RPMI8226 (cell line): ENCODE results near the gene MARCHF2.
A peak's percentile ranks its signal among the peaks of the same experiment; 100 is the strongest.
"Not testable (repeated sequence)": the region's sequence is repeated elsewhere in the genome, so short reads cannot be mapped to it uniquely, and the experiment has no call there.

Experiments used
- DNase-seq: peaks from one replicate; pipeline ENCODE4 v3.0.0-alpha.2; 2015

The MARCHF2 gene

DNA sequence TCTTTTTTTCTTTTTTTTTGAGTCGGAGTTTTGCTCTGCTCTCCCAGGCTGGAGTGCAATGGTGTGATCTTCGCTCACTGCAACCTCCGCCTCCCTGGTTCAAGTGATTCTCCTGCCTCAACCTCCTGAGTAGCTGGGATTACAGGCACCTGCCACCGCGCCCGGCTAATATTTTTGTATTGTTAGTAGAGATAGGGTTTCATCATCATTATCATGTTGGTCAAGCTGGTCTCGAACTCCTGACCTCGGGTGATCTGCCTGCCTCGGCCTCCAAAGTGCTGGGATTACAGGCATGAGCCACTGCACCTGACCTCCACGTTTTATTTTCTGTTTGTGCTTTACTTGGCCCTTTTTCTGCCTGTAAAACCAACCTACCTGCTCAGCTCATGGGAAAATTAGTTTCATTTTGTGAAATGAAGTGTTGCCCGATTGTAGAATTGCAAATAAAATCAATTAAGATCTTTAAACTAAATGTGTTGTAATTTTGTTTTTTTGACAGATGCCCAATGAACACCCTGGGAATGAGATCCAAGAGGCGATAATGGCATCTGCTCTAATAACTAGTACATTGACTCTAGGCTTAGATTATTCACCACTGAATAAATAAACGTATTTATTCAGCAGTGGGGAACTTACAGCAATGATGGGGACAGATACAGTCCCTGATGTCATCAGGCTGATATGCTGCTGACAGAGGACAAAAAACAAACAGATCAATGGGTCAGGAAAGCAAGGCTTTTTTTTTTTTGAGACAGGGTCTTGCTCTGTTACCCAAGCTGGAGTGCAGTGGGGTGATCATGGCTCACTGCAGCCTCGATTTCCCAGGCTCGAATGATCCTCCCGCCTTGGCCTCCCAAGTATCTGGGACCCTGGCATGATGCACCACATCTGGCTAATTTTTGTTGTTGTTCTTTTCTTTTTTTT is 25.2 kb upstream of the MARCHF2 start:
- DNase-seq: no peak

GRCh38 chr19:8388612-8388958 is 24.5 kb upstream of the MARCHF2 start:
- DNase-seq: no peak

DNA sequence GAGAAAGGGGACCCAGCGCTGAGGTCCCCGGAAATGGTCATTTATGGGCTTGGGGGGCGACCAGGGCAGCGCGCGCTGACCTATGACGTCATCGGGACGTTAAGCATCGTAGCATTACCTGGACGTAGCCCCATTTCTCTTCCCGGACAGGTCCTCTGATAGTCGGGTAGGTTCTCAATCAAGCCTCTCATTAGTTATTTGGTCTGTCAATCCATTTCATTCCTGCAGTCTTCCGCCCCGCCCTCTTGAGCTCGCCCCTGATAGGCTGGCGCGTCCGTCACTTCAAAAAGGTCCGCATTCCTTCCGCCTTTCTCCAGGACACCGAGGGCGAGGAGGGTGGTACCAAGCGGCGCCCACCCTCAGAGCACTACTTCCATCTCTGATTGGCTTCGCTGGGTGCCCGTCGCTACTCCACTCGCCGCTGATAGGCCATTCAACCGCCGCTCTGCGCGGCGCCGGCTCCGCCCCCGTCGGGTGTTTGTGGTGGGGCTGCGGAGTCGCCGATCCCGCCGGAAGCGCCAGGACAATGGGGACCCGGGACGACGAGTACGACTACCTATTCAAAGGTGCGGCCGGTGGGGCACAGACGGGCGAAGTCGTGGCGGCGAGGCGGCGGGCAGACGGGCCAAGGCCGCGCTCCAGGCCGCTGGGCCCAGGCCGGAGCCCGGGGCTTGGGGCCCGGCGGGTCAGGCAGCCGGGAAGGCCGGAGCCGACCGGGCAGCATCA is 23.1 kb upstream of the MARCHF2 start, which contains the start of gene RAB11B:
Gene RAB11B, plus strand, starts transcription at position 470 of the 726 bp plus-strand sequence. Its CDS starts 57 bp downstream, at position 527.
- peak; percentile 99 for DNase-seq

- peak; percentile 94 for DNase-seq
Measured at GRCh38 chr19:8390617-8390981, 22.5 kb upstream of the MARCHF2 start.

- no peak for DNase-seq
Measured at GRCh38 chr19:8391198-8392016, 21.7 kb upstream of the MARCHF2 start.

DNA sequence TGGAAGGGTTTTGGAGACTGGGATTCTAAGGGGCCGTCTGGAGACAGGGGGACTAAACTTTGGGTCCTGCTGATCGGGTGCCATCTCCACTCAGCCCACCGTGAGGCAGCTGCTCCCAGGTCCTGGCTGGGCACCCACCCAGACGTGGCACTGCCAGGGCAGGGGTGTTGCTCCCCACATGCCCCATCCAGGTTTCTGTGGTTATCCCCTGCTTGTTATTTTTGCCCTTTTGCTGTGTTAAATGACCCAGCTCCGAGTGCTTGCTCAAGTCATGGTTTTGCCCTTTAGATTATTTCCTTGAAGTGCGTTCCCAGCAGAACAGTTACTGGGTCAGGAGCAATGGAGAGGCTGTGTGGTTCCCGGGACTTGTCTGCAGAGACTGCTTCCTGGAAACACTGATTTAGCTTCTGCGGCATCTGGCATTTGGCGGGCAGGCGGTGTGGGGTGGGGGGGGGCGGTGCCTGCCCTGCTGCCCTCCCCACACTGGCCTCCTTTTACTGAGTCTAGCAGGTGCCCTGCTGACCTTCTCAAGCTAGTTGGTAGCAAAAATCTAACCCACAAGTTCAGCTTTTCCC is 21.0 kb upstream of the MARCHF2 start:
- DNase-seq: no peak

- DNase-seq: no peak
Measured at GRCh38 chr19:8393192-8393870, 19.8 kb upstream of the MARCHF2 start.

DNA sequence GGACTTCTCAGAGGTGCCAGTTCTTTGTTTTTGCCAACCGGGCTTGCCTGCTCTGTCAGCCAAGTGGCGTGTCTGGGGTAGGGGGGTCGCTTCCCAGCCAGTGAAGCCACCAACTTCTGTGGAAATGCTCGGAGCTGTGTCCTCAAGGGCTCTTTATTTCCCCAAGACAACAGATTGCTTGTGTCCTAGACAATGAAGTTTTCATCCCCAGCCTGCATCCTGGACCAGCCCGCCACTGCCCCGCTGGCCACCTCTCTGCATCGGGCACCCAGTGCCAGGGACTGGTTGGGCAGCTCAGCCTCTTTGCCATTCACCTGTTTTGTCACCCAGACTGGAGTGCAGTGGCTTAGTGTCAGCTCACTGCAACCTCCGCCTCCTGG is 19.2 kb upstream of the MARCHF2 start:
- no peak for DNase-seq

GRCh38 chr19:8395621-8396082 is 17.5 kb upstream of the MARCHF2 start:
- DNase-seq: no peak

DNA sequence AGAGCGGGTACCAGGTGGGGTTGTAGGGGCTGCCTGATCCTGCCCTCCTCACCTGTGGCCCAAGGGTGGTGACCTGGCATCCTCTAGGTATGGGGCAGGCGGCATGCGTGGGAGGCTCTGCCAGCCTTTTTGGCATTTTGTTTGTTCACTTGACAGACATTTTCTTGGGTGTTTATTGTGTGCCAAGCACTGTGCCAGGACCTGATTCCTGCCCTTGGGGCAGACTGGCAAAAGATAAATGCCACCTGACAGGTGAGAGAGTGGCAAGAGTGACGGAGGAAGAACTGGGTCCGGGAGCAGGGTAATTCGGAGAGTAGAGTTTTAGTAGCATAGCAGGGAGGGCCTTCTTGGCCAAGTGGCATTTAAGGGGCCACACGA is 16.9 kb upstream of the MARCHF2 start:
- no peak for DNase-seq

GRCh38 chr19:8396563-8397203 is 16.4 kb upstream of the MARCHF2 start:
- DNase-seq: peak; percentile 76

DNA sequence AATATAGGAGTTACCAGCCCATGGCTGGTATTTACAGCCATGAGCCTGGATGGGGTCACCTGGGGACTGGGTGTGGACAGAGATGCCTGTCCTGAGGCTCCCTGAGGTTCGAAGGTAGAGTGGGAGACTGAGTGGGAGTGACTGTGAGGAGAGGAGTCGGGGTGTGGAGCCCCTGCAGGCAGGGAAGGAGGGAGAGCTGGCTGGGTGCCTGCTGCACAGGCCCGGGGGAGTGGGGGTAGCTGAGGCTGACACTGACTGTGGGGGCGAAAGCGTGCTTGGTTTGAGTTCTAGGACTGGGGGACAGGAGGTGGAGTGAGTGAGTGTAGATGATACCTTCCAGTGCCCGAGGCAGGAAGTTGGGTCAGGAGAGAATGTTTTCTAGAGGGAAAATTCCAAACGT is 15.8 kb upstream of the MARCHF2 start:
- DNase-seq: no peak

DNA sequence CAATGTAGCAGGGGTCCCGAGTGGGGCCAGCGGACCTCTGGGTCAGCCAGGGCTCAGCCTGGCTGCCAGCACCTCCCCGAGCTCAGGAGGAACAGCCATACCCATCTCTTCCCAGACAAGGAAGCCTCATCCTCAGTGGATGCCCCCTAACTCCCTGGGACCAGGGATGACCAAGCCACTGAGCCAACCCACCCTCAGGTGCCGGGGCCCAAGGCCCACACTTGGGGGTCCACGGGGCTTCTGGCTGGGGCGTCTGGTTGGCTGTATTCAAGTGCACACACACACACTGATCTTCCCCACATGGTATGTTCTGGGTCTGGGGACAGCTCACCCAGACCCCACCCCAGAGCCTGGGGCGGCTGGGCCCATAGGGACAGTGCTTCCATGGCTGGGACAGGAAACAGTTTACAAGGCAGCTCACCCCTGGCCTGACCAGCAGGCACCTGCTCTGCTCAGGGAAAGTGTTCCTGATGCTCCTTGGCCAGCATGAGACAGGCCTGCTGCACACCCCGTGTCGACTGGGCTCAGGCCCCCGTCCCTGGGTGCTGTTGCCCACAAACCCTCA is 15.3 kb upstream of the MARCHF2 start:
- DNase-seq: no peak

GRCh38 chr19:8398311-8398771 is 14.8 kb upstream of the MARCHF2 start:
- no peak for DNase-seq

DNA sequence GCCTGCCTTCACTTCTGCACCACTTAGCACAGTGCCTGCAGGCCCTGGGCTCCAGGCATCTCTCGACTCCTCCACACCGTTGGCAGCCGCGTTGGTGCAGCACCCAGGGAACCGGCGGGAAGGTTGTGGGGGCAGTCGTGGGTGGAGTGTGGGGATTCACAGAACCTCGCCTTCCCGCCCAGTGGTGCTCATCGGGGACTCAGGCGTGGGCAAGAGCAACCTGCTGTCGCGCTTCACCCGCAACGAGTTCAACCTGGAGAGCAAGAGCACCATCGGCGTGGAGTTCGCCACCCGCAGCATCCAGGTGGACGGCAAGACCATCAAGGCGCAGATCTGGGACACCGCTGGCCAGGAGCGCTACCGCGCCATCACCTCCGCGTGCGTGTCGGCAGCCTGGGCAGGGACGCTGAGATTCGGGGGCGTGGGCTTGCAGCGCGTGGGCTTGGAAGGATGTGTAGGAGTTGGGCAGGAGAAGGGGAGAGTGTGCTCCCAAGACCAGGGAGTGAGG is 13.4 kb upstream of the MARCHF2 start:
- DNase-seq: no peak

- DNase-seq: no peak
Measured at GRCh38 chr19:8401981-8402411, 11.1 kb upstream of the MARCHF2 start.

DNA sequence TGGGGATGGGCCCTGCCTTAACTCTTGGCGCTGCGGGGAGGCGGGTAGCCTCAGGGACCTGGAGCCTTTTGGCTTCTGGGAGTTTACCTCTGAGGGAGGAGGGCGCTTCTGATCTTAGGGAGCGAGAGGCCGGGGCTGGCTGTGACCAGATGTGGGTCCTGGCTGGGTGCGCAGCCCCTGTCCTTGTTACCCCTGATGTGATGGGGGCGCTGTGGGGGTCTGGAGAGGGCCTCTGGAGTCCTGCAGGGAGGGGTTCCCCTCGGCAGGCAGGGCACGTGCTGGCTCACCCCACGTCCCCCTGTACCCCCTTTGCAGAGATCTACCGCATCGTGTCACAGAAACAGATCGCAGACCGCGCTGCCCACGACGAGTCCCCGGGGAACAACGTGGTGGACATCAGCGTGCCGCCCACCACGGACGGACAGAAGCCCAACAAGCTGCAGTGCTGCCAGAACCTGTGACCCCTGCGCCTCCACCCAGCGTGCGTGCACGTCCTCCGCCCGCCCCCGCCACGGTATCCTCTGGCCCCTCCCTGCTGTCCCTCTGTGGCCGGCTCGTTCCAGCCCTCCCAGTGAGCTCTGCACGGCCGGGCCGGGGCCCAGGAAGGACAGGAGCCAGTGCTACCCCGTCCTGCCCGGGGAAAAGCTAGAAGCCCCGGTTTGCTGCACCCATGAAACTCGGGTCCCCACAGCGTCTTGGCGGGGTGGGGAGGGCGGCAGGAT is 9.8 kb upstream of the MARCHF2 start:
- DNase-seq: no peak

DNA sequence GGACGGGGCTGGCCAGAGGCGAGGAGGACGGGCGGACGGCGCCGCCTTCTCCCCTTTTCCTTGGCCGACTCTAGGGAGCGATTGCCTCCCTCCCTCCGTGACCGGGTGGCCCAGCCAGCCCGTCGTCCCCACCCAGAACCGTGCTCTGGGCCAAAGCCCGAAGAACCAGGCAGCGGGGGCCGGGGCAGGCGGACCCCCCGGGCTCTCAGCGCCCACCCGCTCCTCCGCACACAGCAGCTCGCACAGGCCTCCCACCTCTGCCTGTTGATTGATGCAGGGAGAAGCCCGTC is 9.3 kb upstream of the MARCHF2 start:
- no peak for DNase-seq

GRCh38 chr19:8404391-8405151 is 8.5 kb upstream of the MARCHF2 start:
- no peak for DNase-seq

- DNase-seq: not testable (repeated sequence)
Measured at GRCh38 chr19:8410718-8411117, 2.4 kb upstream of the MARCHF2 start.
